ENCODE data around the gene FAM13A.

GRCh38 chr4:88761342-88761741, 295.6 kb downstream of the FAM13A start:
- TF ChIP-seq CTCF (tag by site-specific recombination; IDR thresholded peaks at IDR 0.05) (no peak), INSM2 (tag by site-specific recombination; IDR thresholded peaks at IDR 0.05) (no peak), ZNF792 (tag by site-specific recombination; IDR thresholded peaks at IDR 0.05) (no peak), ZNF146 (tag by site-specific recombination; IDR thresholded peaks at IDR 0.05) (no peak), ZBTB44 (tag by site-specific recombination; IDR thresholded peaks at IDR 0.05) (no peak), ZNF2 (tag by site-specific recombination; IDR thresholded peaks at IDR 0.05) (no peak), ZNF112 (tag by site-specific recombination; IDR thresholded peaks at IDR 0.05) (no peak), ZNF426 (tag by site-specific recombination; IDR thresholded peaks at IDR 0.05) (no peak), BCL11B (tag by site-specific recombination; IDR thresholded peaks at IDR 0.05; ENCODE audit: low read depth) (no peak), ZNF398 (tag by site-specific recombination; IDR thresholded peaks at IDR 0.05) (no peak), ZNF274 (IDR thresholded peaks at IDR 0.05; ENCODE audit: low read length) (no peak), ZNF274 (tag by site-specific recombination; IDR thresholded peaks at IDR 0.05; ENCODE audit: borderline replicate concordance) (no peak), ZNF311 (tag by site-specific recombination; IDR thresholded peaks at IDR 0.05; ENCODE audit: borderline replicate concordance) (no peak), ZNF701 (tag by site-specific recombination; IDR thresholded peaks at IDR 0.05) (no peak), ZNF140 (tag by site-specific recombination; IDR thresholded peaks at IDR 0.05) (no peak)
